GM23338 (cell line): ENCODE results near the gene TARS3. TPM values are rescaled to one million over a fixed set of nuclear protein-coding genes. Genes with fewer than 3 reads are reported as not detected.

Experiments
- polyA plus RNA-seq: library from polyadenylated mRNA; unstranded; fragments of >200 nt; fragmentation: Nextera tagmentation; extraction: Ambion mirVana; gene quantifications from 2 replicates; pipeline ENCODE4 v1.2.1, GENCODE V29; 2016
- small RNA-seq: library from RNA; depleted of rRNA; stranded (forward); fragments of <200 nt; gene quantifications from one replicate; pipeline ENCODE3, GENCODE V24; 2014; ENCODE audit warnings: low replicate concordance
- total RNA-seq: library from RNA; depleted of rRNA; stranded (reverse); fragments of >200 nt; shearing (Covaris generic); gene quantifications from 2 replicates; pipeline ENCODE4 v1.2.3, GENCODE V29; 2014; rRNA removed

Gene TARS3
- total and polyA plus RNA-seq, 2 experiments from 2014 or later = 13.0 to 15.4 TPM

Small RNA genes lying within 50 kb of the gene (small RNA-seq; reads per million reads assigned to genes)
- gene RN7SL209P (not detected), gene RNU6-807P (not detected)

Other genes starting within 250 kb of the TARS3 start
- 6.7 and 7.8 TPM in 2 replicates for gene PCSK6, start 234.8 kb downstream of the TARS3 start, total RNA-seq
- 1.7 and 2.4 TPM in 2 replicates for gene PCSK6, start 234.8 kb downstream of the TARS3 start, polyA plus RNA-seq
- 33.9 and 36.6 TPM in 2 replicates for gene TM2D3, start 72.1 kb downstream of the TARS3 start, total RNA-seq
- 26.2 and 28.7 TPM in 2 replicates for gene TM2D3, start 72.1 kb downstream of the TARS3 start, polyA plus RNA-seq
- not detected in 2 replicates for gene OR4F6, start 79.0 kb upstream of the TARS3 start, total RNA-seq
- gene OR4F6, start 79.0 kb upstream of the TARS3 start, polyA plus RNA-seq = not detected in 2 replicates
- gene OR4F15, start 87.7 kb upstream of the TARS3 start, total RNA-seq = not detected in 2 replicates
- gene OR4F15, start 87.7 kb upstream of the TARS3 start, polyA plus RNA-seq = not detected in 2 replicates